ENCODE measurements around the gene SGTA.

Gene SGTA

DNA sequence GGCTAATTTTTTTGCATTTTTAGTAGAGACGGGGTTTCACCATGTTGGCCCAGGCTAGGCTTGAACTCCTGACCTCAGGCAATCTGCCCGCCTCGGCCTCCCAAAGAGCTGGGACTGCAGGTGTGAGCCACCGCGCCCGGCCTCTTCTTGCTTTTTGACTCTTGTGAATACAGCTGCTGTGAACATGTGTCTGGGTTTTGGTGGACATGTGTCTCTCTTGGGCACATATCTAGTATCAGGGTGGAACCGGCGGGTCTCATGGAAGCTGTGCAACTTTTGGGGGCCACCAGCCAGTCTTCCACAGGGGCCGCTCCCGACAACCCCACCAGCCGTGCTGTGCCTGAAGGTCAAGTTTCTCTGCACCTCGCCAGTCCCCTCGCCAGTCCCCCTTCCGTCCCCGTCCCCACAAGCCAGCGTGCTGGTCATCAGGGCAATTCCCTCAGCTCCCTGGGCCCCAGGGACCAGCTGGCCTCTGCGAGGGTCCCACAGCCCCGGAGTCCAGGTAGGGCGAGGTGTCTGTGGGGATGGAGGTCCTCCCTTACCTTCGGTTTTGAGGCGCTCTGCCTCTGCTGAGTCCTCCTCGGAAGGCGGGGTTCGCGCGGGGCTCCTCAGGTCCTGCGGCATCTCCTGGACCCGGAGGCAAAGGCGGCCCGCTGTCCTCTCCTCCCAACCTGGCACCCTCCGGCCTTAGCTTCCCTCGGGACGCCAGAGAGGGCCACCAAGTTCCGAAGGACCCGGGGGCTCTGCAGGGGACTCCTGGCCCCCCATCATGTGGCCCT, 16.3 kb downstream of the SGTA start:
- H3K9me3 ChIP-seq (ENCODE audit: low read length): no peaks in the 10 kb centered on the region
- no peaks in the 10 kb centered on the region for H3K27me3 ChIP-seq (ENCODE audit: insufficient read depth, low read length)
- no peak overlapping the region for H2AFZ ChIP-seq (ENCODE audit: low read depth, low read length)
- peaks cover 68% of the 10 kb centered on the region for H3K36me3 ChIP-seq (ENCODE audit: insufficient read depth, low read length)
- H3K4me1 ChIP-seq (ENCODE audit: insufficient read depth, low read length): no peaks in the 10 kb centered on the region
- H3K4me3 ChIP-seq (ENCODE audit: low read length): no peak overlapping the region

DNA sequence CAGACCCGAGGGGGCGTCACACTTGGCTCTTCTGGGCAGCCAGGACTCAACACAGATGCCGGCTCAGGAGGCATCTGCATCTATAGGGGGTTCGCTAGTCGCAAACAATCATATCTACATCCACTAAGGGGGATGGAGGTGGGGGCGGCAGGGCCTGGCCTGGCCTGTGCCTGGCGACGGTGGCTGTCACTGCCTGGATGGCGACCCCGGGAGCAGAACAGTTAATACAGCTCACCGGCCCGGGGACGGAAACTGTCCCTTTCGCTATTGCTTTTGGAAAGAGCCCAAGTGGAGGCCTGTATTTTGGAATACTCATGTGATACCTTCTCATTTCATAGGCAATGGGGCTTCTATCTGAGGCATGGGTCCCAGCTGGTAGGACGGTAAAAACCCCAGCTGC, 17.7 kb downstream of the SGTA start:
- H3K4me3 ChIP-seq (ENCODE audit: low read length): no peak overlapping the region
- no peaks in the 10 kb centered on the region for H3K4me1 ChIP-seq (ENCODE audit: insufficient read depth, low read length)
- no peak overlapping the region for H2AFZ ChIP-seq (ENCODE audit: low read depth, low read length)
- H3K36me3 ChIP-seq (ENCODE audit: insufficient read depth, low read length): peaks cover 72% of the 10 kb centered on the region
- no peaks in the 10 kb centered on the region for H3K27me3 ChIP-seq (ENCODE audit: insufficient read depth, low read length)
- H3K9me3 ChIP-seq (ENCODE audit: low read length): no peaks in the 10 kb centered on the region

DNA sequence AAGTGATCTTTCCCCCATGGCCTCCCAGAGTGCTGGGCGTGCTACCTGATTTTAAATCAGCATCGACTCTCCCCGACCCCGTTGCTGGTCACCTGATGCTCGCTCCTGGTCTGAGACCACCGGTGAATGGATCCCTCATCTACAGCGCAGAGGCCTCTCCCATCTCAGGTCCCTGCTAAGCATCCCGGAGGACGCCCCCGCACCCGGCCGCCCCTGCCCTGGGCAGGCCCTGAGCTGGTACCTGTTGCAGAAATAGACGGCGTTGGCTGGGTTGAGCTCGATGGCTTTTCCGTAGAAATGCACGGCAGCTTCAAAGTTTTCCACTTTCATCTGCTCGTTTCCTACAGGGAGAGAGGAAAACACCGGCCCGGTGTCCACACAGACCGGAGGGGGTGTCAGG, 18.1 kb downstream of the SGTA start:
- H3K4me1 ChIP-seq (ENCODE audit: insufficient read depth, low read length): no peaks in the 10 kb centered on the region
- no peaks in the 10 kb centered on the region for H3K27me3 ChIP-seq (ENCODE audit: insufficient read depth, low read length)
- no peaks in the 10 kb centered on the region for H3K9me3 ChIP-seq (ENCODE audit: low read length)
- H3K4me3 ChIP-seq (ENCODE audit: low read length): no peak overlapping the region
- H3K36me3 ChIP-seq (ENCODE audit: insufficient read depth, low read length): peaks cover 73% of the 10 kb centered on the region
- no peak overlapping the region for H2AFZ ChIP-seq (ENCODE audit: low read depth, low read length)

DNA sequence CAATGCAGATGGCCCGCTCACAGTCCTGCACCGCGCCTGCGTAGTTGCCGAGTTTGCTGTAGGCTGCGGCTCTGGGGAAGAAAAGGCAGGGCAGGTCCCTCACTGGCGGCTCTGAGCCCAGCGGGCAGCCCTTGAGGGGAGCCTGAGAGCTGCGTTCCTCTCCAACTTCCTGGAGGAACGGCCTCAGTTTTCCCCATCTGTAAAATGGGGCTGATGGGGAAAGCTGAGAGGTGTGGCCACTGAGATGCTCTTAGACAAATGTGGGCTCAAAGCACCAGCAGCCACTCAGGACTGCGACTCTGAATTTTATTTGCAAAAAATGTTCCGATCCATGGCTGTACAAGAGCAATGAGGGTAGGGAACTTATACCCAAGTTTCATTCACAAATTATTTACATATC, 19.4 kb downstream of the SGTA start:
- Histone ChIP-seq H3K9me3 (ENCODE audit: low read length) (no peaks in the 10 kb centered on the region), H3K4me1 (ENCODE audit: insufficient read depth, low read length) (no peaks in the 10 kb centered on the region), H2AFZ (ENCODE audit: low read depth, low read length) (no peak overlapping the region), H3K4me3 (ENCODE audit: low read length) (no peak overlapping the region), H3K27me3 (ENCODE audit: insufficient read depth, low read length) (no peaks in the 10 kb centered on the region), H3K36me3 (ENCODE audit: insufficient read depth, low read length) (peaks cover 68% of the 10 kb centered on the region)

DNA sequence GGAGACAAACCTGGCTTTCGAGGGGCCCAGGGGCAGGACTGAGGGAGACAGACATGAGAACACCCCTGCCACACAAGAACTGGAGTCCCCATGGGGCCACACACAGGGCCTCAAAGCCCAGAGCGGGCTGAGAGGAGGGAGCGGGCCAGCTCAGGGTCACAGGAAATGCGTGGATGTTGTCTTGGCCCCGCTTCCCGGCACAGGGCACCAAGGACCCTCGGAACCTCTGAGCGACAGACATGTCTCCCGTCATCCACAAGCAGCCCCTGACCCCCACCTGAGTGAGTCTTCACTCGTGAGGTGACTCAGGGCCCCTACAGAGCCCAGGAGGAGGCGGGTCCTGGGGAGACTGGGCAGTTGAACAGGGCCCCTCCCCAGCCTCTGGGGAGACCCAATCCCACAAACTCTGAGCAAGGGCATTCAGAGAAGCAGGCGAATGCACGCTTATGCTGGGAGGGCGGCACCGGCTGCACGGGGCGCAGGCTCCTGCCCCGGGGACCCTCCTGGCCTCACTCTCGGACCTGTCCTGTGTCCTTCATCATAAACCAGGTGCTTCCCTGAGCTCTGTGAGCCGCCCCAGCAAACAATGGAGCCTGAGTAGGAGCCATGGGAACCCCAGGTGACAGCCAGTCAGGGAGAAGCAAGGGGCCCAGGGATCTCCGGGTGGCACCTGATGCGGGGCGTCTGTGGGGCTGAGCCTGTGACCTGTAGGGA, 20.1 kb downstream of the SGTA start:
- no peaks in the 10 kb centered on the region for H3K9me3 ChIP-seq (ENCODE audit: low read length)
- no peaks in the 10 kb centered on the region for H3K4me1 ChIP-seq (ENCODE audit: insufficient read depth, low read length)
- no peak overlapping the region for H2AFZ ChIP-seq (ENCODE audit: low read depth, low read length)
- H3K36me3 ChIP-seq (ENCODE audit: insufficient read depth, low read length): peaks cover 65% of the 10 kb centered on the region
- no peaks in the 10 kb centered on the region for H3K27me3 ChIP-seq (ENCODE audit: insufficient read depth, low read length)
- no peak overlapping the region for H3K4me3 ChIP-seq (ENCODE audit: low read length)

DNA sequence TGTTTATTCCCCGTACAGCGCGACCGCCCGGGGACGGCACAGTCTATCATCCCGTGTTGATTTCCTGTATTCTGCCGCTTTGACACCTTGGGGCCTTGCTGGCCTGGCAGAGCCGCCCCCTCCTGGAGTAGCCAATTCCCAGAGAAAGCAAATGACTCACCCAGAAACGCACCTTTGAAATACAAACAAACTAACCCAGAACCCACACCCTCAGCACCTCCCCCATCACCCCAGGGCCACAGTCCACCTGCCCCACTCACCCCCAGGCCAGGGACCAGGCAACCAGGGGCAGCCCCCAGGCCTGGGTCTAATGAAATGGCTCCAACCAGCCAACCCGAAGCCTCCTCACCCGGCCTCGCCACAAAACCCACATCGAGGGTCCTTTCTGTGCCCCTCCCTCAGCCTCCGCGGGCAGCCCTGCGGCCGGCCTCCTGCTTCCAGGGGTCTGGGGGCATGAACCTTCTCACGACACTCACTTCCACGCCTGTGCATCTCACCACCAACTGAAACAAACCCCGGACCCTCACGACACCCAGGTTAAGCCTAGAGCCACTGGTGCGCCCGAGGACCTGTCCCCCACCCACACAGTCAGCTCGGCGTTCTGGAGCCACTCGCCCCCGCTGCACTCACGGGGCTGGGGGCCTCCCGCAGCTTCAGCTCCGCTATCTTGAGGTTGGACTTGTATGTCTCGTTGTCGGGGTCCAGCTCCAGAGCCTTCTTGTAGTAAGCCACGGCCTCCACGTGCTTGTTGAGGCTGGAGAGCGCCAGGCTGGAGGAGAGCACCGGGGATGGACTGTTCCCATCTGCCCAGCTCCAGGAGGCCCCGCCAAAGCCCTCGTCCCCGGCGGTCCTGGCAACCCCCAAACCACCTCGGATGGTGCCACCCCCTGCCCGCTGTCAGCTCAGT, 20.9 kb downstream of the SGTA start:
- Histone ChIP-seq H3K4me3 (ENCODE audit: low read length) (no peak overlapping the region), H3K27me3 (ENCODE audit: insufficient read depth, low read length) (no peaks in the 10 kb centered on the region), H2AFZ (ENCODE audit: low read depth, low read length) (no peak overlapping the region), H3K9me3 (ENCODE audit: low read length) (no peaks in the 10 kb centered on the region), H3K36me3 (ENCODE audit: insufficient read depth, low read length) (peaks cover 67% of the 10 kb centered on the region), H3K4me1 (ENCODE audit: insufficient read depth, low read length) (no peaks in the 10 kb centered on the region)

DNA sequence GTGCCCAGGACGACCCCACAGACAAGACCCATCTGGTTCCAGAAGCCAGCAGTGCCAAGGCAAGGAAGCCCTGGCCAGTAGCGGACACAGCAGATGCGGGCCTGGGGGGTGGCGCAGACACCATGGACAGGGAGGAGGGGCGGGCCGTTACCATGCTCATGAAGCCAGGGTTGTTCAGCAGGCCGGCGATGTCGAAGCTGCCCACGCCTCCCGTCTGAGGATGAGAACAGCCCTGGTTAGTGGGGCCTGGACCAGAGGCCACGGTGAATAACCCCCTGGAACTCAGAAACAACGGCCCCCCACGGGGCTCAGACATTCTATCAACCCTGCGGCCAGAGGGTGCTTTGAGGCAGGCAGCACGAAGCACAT, 21.8 kb downstream of the SGTA start:
- H3K27me3 ChIP-seq (ENCODE audit: insufficient read depth, low read length): no peaks in the 10 kb centered on the region
- H3K36me3 ChIP-seq (ENCODE audit: insufficient read depth, low read length): peaks cover 67% of the 10 kb centered on the region
- H2AFZ ChIP-seq (ENCODE audit: low read depth, low read length): no peak overlapping the region
- H3K4me1 ChIP-seq (ENCODE audit: insufficient read depth, low read length): no peaks in the 10 kb centered on the region
- no peak overlapping the region for H3K4me3 ChIP-seq (ENCODE audit: low read length)
- H3K9me3 ChIP-seq (ENCODE audit: low read length): no peaks in the 10 kb centered on the region

DNA sequence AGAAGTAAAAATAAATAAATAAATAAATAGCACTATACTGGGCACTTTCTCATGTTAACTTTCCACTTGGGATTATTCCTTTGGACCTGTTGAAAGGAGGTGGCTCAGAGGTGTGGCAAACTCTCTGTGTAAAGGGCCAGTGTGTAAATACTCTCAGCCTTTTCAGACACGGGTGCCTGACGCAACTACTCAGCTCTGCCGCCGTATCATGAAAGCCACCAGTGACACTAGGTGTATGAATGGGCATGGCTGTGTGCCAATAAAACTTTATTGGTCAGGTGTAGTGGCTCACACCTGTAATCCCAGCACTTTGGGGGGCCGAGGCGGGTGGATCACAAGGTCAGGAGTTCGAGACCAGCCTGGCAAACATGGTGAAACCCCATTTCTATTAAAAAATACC, 23.1 kb downstream of the SGTA start:
- no peaks in the 10 kb centered on the region for H3K9me3 ChIP-seq (ENCODE audit: low read length)
- no peak overlapping the region for H2AFZ ChIP-seq (ENCODE audit: low read depth, low read length)
- H3K36me3 ChIP-seq (ENCODE audit: insufficient read depth, low read length): peaks cover 72% of the 10 kb centered on the region
- H3K4me3 ChIP-seq (ENCODE audit: low read length): no peak overlapping the region
- no peaks in the 10 kb centered on the region for H3K4me1 ChIP-seq (ENCODE audit: insufficient read depth, low read length)
- H3K27me3 ChIP-seq (ENCODE audit: insufficient read depth, low read length): no peaks in the 10 kb centered on the region

DNA sequence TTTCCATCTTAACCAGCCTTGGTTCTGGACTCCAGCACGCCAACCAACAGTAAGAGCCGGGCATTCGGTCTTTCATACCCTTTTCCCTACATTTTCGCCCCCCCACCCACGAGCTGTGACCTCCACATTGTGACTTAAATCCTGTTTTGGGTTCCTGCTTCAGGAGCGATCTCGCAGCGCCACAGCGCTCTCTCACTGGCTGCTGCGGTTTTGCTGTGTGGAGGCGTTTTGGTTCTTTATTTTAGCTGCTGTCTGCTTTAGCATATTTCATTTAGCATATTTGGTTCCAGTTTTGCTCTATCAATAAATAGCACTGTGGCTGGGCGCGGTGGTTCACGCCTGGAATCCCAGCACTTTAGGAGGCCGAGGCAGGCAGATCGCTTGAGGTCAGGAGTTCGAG, 23.7 kb downstream of the SGTA start:
- Histone ChIP-seq H3K4me1 (ENCODE audit: insufficient read depth, low read length) (no peaks in the 10 kb centered on the region), H3K27me3 (ENCODE audit: insufficient read depth, low read length) (no peaks in the 10 kb centered on the region), H2AFZ (ENCODE audit: low read depth, low read length) (no peak overlapping the region), H3K4me3 (ENCODE audit: low read length) (no peak overlapping the region), H3K9me3 (ENCODE audit: low read length) (no peaks in the 10 kb centered on the region), H3K36me3 (ENCODE audit: insufficient read depth, low read length) (peaks cover 72% of the 10 kb centered on the region)

DNA sequence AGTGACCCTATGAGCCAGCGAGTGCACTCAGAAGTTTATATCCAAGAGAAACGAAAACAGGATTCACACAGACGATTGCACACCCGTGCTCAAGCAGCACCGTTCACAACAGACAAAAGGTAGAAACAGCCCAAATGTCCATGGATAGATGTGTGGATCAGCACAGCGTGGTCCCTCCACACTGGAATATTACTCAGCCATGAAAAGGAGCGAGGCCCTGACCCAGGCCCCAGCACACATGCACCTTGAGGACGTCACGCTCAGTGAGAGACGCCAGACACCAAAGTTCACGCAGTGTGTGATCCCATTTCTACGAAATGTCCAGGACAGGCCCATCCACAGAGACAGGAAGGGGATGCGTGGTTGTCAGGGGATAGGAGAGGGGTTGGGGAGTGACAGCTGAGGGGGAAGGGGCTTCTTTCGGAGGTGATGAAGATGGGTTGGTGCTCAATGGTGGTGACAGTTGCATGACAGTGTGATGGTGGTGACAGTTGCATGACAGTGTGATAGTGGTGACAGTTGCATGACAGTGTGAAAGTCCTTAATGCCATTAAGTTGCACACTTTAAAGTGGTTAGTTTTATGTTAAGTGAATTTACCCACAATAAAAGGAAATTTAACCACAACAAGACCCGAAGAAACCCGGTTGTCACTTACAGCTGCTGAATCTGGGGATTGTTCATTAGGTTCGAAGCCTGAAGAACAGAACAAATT, 24.3 kb downstream of the SGTA start:
- H3K4me3 ChIP-seq (ENCODE audit: low read length): no peak overlapping the region
- H3K36me3 ChIP-seq (ENCODE audit: insufficient read depth, low read length): peaks cover 73% of the 10 kb centered on the region
- H3K9me3 ChIP-seq (ENCODE audit: low read length): no peaks in the 10 kb centered on the region
- no peaks in the 10 kb centered on the region for H3K4me1 ChIP-seq (ENCODE audit: insufficient read depth, low read length)
- no peaks in the 10 kb centered on the region for H3K27me3 ChIP-seq (ENCODE audit: insufficient read depth, low read length)
- no peak overlapping the region for H2AFZ ChIP-seq (ENCODE audit: low read depth, low read length)

DNA sequence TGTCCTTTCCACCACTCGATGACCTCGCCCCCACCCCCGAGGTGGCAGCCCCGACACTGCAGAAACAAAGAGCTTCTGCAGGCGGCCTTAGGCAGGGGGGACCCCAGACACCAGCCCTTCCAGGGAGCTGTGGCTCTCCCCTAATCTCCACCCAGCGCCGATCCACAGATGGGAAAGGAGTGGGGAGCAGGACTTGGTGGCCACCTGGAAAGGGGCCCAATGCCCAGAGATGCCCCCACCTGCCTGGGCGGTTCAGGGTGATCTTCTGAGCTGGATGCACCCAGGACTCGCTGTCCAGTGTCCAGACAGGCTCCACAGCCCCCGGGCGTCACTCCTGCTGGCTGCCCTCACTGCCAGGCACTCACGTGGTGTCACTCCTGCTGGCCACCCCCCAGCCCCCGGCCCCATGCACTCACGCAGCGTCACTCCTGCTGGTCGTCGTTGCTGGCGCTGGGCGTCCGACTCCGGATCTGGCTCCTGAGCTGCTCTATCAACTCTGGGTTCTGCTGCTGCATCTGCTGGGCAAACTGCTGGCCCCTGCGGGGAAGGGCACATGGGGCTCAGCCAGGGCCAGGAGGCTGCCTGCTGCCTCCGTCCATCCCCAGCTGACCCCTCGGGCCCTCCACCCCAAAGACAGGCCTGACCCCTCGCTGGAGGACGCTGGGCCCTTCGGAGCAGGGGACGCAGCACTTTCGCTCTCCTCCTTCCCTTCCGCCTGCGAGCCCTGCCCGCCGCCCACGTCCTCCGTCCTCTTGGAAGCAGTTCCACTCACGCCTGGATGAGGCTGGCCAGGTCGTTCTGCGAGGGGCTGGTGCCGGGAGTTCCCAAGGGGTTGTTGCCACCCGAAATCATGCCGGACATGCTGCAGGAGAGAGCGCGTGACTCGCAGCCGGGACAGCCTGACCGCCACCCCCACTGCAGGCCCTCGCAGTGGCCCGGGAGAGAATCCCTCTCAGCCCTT, 25.9 kb downstream of the SGTA start:
- Histone ChIP-seq H3K9me3 (ENCODE audit: low read length) (no peaks in the 10 kb centered on the region), H2AFZ (ENCODE audit: low read depth, low read length) (no peak overlapping the region), H3K36me3 (ENCODE audit: insufficient read depth, low read length) (peaks cover 64% of the 10 kb centered on the region), H3K4me1 (ENCODE audit: insufficient read depth, low read length) (no peaks in the 10 kb centered on the region), H3K27me3 (ENCODE audit: insufficient read depth, low read length) (no peaks in the 10 kb centered on the region), H3K4me3 (ENCODE audit: low read length) (no peak overlapping the region)

DNA sequence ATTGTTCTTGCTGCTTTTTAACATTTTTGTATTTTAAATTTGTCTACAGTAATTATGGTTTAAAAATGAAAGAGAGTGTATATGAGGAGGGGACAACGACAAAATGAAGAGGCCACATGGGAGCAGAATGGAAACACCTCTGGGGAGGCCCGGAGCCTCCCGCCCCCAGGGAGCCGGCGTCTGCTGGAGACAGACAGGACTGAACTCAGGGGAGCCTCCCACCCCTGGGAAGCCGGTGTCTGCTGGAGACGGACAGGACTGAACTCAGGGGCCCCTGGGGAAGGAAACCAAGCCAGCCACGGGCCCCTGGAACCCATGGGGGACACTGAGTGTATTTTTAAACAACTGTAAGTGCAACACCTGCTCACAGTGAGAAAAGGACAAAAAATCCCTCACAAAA, 26.6 kb downstream of the SGTA start:
- H3K9me3 ChIP-seq (ENCODE audit: low read length): no peaks in the 10 kb centered on the region
- H3K4me1 ChIP-seq (ENCODE audit: insufficient read depth, low read length): no peaks in the 10 kb centered on the region
- no peak overlapping the region for H2AFZ ChIP-seq (ENCODE audit: low read depth, low read length)
- no peak overlapping the region for H3K4me3 ChIP-seq (ENCODE audit: low read length)
- H3K27me3 ChIP-seq (ENCODE audit: insufficient read depth, low read length): no peaks in the 10 kb centered on the region
- peaks cover 60% of the 10 kb centered on the region for H3K36me3 ChIP-seq (ENCODE audit: insufficient read depth, low read length)

Data from neuron (in vitro differentiated cells).